GM12878 (cell line): ENCODE data around the gene CEP63. TPM values are rescaled to one million over a fixed set of nuclear protein-coding genes. Genes with fewer than 3 reads are reported as not detected.

Source experiments
- ATAC-seq: fragments of 200-7000 bp; cut with Tn5 transposase; 3 replicates; pipeline ENCODE4 v1.9.1; 2020; ENCODE audit warnings: mild to moderate bottlenecking, moderate library complexity
- BruUV-seq: library from RNA; stranded (reverse); fragments of 400-500 nt; replicated peaks from 2 replicates; lab custom pipeline; 2021; lab: Mats Ljungman, UMichigan
- CTCF ChIA-PET: fragments of 300-600 bp; sonication (Branson Sonifier 250); formaldehyde crosslinking; extraction: SDS; loops from one replicate; lab custom pipeline; 2021; ENCODE audit warnings: inconsistent platforms; lab: Yijun Ruan, JAX
- POLR2A ChIA-PET: fragments of 350-600 bp; formaldehyde crosslinking; extraction: SDS; loops from one replicate; lab custom pipeline; 2021; ENCODE audit warnings: inconsistent platforms; lab: Charles Lee
- RAD21 ChIA-PET: fragments of 300-600 bp; sonication (Branson Sonifier 250); formaldehyde crosslinking; loops from one replicate; lab custom pipeline; 2023; ENCODE audit warnings: antibody characterized with exemption; ENCODE audit not compliant: unreplicated experiment; lab: Charles Lee
- SMC1A ChIA-PET: fragments of 300-600 bp; sonication (Branson Sonifier 250); formaldehyde crosslinking; loops from one replicate; lab custom pipeline; 2023; ENCODE audit not compliant: unreplicated experiment, uncharacterized antibody; lab: Charles Lee
- DNase-seq: peaks from one replicate; pipeline ENCODE4 v3.0.0-alpha.2; 2011; ENCODE audit warnings: low read depth, low spot score
- FAIRE-seq: peaks from 3 replicates; lab custom pipeline; 2011; peaks lifted over from hg19 to GRCh38; lab: Jason Lieb, UNC
- H2AFZ ChIP-seq: 2 replicates; pipeline ENCODE4 v1.6.0; 2011; ENCODE audit warnings: low read depth, low read length, control low read depth; ENCODE audit not compliant: control insufficient read depth
- H3K27ac ChIP-seq: 2 replicates; pipeline ENCODE4 v1.5.1; 2011; ENCODE audit warnings: control low read depth; ENCODE audit not compliant: control insufficient read depth, insufficient read depth
- H3K27me3 ChIP-seq, 2 experiments: replicated peaks in 1 of 2; 2 replicates each; pipeline versions ENCODE4 v1.6.0 to v1.6.1; 2011; ENCODE audit warnings: low read length in 1 of 2; ENCODE audit not compliant: control insufficient read depth in 2 of 2, insufficient read depth in 2 of 2
- H3K36me3 ChIP-seq, 2 experiments: 2 replicates each; pipeline ENCODE4 v1.5.1; 2011; ENCODE audit warnings: low read length in 1 of 2; ENCODE audit not compliant: control insufficient read depth in 2 of 2, insufficient read depth in 2 of 2
- H3K4me1 ChIP-seq: 2 replicates; pipeline ENCODE4 v1.6.1; 2011; ENCODE audit warnings: mild to moderate bottlenecking, low read length, moderate library complexity, mixed read lengths; ENCODE audit not compliant: control insufficient read depth, insufficient read depth
- H3K4me2 ChIP-seq: 2 replicates; pipeline ENCODE4 v1.6.0; 2011; ENCODE audit warnings: control low read depth; ENCODE audit not compliant: control insufficient read depth, insufficient read depth
- H3K4me3 ChIP-seq: fragments of 200-600 bp; sonication (generic); 2 replicates; pipeline ENCODE4 v1.5.1; 2016
- H3K79me2 ChIP-seq: 2 replicates; pipeline ENCODE4 v1.6.0; 2011; ENCODE audit warnings: low read length; ENCODE audit not compliant: control insufficient read depth, insufficient read depth
- H3K9ac ChIP-seq: 2 replicates; pipeline ENCODE4 v1.8.0; 2011; ENCODE audit warnings: low read length, control low read depth, mixed read lengths; ENCODE audit not compliant: control insufficient read depth, insufficient read depth
- H3K9me3 ChIP-seq: replicated peaks from 3 replicates; pipeline ENCODE4 v1.5.1; 2011; ENCODE audit warnings: mild to moderate bottlenecking, low read length; ENCODE audit not compliant: control insufficient read depth, insufficient read depth
- H4K20me1 ChIP-seq: 2 replicates; pipeline ENCODE4 v1.6.0; 2011; ENCODE audit not compliant: control insufficient read depth, insufficient read depth
- CBX3 ChIP-seq: fragments of 200-600 bp; sonication (generic); IDR thresholded peaks from 2 replicates; pipeline ENCODE4 v1.6.1; 2016; ENCODE audit warnings: low read depth, borderline replicate concordance
- CTCF ChIP-seq, 3 experiments: IDR thresholded peaks in 2 of 3; conservative IDR thresholded peaks in 1 of 3; 2 replicates each; pipeline ENCODE4 v1.5.1; 2011; ENCODE audit warnings: low read depth in 3 of 3, low read length in 3 of 3, mild to moderate bottlenecking in 3 of 3, control low read depth in 2 of 3, moderate library complexity in 2 of 3, inconsistent platforms in 1 of 3, mixed read lengths in 1 of 3; ENCODE audit not compliant: control insufficient read depth in 2 of 3, insufficient read depth in 1 of 3; ENCODE audit errors: extremely low read depth in 1 of 3
- E2F8 ChIP-seq: fragments of 450-650 bp; IDR thresholded peaks from 2 replicates; pipeline ENCODE4 v1.6.1; 2018; ENCODE audit warnings: mild to moderate bottlenecking, low read depth, moderate library complexity; ENCODE audit not compliant: partially characterized antibody
- IKZF2 ChIP-seq, 2 experiments: fragments of 450-650 bp; IDR thresholded peaks; 2 replicates each; pipeline ENCODE4 v1.6.1; 2017; ENCODE audit warnings: mild to moderate bottlenecking in 2 of 2, moderate library complexity in 2 of 2
- PAX8 ChIP-seq: fragments of 450-650 bp; IDR thresholded peaks from 2 replicates; pipeline ENCODE4 v1.6.1; 2017; ENCODE audit warnings: mild to moderate bottlenecking, moderate library complexity
- PML ChIP-seq: IDR thresholded peaks from 2 replicates; pipeline ENCODE4 v1.6.1; 2012; ENCODE audit warnings: low read length, inconsistent platforms
- POLR2AphosphoS5 ChIP-seq: IDR thresholded peaks from 2 replicates; pipeline ENCODE4 v1.6.1; 2011; ENCODE audit warnings: mild to moderate bottlenecking, low read length, inconsistent platforms
- RELB ChIP-seq: fragments of 450-650 bp; IDR thresholded peaks from 2 replicates; pipeline ENCODE4 v1.6.1; 2017; ENCODE audit warnings: low read depth, mild to moderate bottlenecking, moderate library complexity
- SREBF1 ChIP-seq: IDR thresholded peaks from 2 replicates; pipeline ENCODE4 v1.6.1; 2012; ENCODE audit warnings: mild to moderate bottlenecking, low read length
- SRF ChIP-seq, 2 experiments: IDR thresholded peaks; 2 replicates each; pipeline ENCODE4 v1.6.1; 2011; ENCODE audit warnings: low read depth in 2 of 2, low read length in 2 of 2, mild to moderate bottlenecking in 1 of 2, moderate library complexity in 1 of 2
- TCF12 ChIP-seq: IDR thresholded peaks from 2 replicates; pipeline ENCODE4 v1.6.1; 2011; ENCODE audit warnings: low read depth, mild to moderate bottlenecking, low read length
- YBX1 ChIP-seq: fragments of 450-650 bp; IDR thresholded peaks from 2 replicates; pipeline ENCODE4 v1.6.1; 2016; ENCODE audit warnings: antibody characterized with exemption
- ZNF207 ChIP-seq: fragments of 450-650 bp; IDR thresholded peaks from 2 replicates; pipeline ENCODE4 v1.6.1; 2014; ENCODE audit warnings: antibody characterized with exemption, mild to moderate bottlenecking, borderline replicate concordance
- ZNF384 ChIP-seq: IDR thresholded peaks from 2 replicates; pipeline ENCODE4 v1.6.1; 2012; ENCODE audit warnings: low read depth, mild to moderate bottlenecking, low read length, improper control_type of control experiment, borderline replicate concordance
- ZNF622 ChIP-seq: fragments of 450-650 bp; IDR thresholded peaks from 2 replicates; pipeline ENCODE4 v1.6.1; 2017; ENCODE audit warnings: mild to moderate bottlenecking, inconsistent platforms
- ZSCAN29 ChIP-seq: fragments of 450-650 bp; IDR thresholded peaks from 2 replicates; pipeline ENCODE4 v1.6.1; 2017; ENCODE audit warnings: mild to moderate bottlenecking, moderate library complexity
- WGBS: methylation state at CpG from one replicate; pipeline ENCODE4 v1.1.6; 2016; ENCODE audit warnings: low lambda C conversion rate; ENCODE audit not compliant: insufficient replicate concordance, insufficient coverage; ENCODE audit errors: missing lambda C conversion rate; 5-methylcytosine and 5-hydroxymethylcytosine counted together
- in situ Hi-C: fragments of 300-500 bp; cut with MboI; formaldehyde crosslinking; loops from 9 replicates; pipeline ENCODE4 v1.14.3; 2018; ENCODE audit warnings: mixed read lengths
- intact Hi-C: fragments of 100-400 bp; cut with micrococcal nuclease; formaldehyde crosslinking; loops from one replicate; pipeline ENCODE4 v1.14.2; 2022; ENCODE audit not compliant: unreplicated experiment
- polyA plus RNA-seq, 11 experiments: library from polyadenylated mRNA; depleted of rRNA in 4 of 11; unstranded in 6 of 11; stranded (reverse) in 5 of 11; fragments of >200 nt; fragmentation: Nextera tagmentation in 4 of 11; fragmentation: Illumina TruSeq in 1 of 11; extraction: Ambion mirVana in 4 of 11; extraction: Trizol in 1 of 11; gene quantifications; 1 replicate in 1 of 11; 2 replicates in 10 of 11; pipeline versions ENCODE4 v1.2.1 to v1.2.3, GENCODE V29; 2011 to 2016; ENCODE audit warnings: inconsistent platforms in 2 of 11, missing spikeins in 2 of 11, low read depth in 1 of 11
- total RNA-seq, 4 experiments: library from RNA; depleted of rRNA in 3 of 4; stranded (reverse); fragments of >200 nt in 3 of 4; fragmentation: Illumina TruSeq in 1 of 4; extraction: Trizol in 1 of 4; gene quantifications; 2 replicates each; pipeline versions ENCODE4 v1.2.1 to v1.2.3, GENCODE V29; 2013 to 2021

Gene CEP63
- total and polyA plus RNA-seq, 10 of the 15 experiments (the other 5 are each of a cell fraction or from before 2014, with no cell fraction given), result 14.0 to 36.9 (median 26.8) TPM

DNA sequence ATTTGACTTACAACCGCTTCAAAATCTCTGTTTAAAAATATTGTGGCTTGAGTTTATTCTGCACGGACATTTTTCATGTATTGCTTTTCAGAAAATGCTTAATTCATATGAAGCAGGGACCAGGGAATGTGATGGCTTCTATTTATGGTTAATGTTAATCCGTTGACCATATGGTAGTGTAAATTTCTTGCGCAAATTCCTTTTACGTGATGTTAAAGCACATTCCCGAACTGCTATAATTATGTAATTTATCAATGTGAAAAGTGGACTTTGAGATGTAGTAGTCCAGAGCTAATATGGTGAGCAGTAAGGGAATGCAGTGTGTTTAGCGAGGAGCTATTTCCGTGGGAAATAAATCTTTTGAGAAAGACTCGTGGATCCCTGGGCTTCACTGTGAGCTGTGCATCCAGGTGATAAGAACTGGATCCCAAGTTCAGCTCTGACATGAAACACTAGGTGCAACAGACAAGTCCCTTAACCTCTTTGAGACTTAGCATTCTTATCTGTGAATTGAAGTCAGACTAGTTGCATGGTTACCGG is 27.4 kb upstream of the CEP63 start:
- no peaks in the 10 kb centered on the region for H4K20me1 ChIP-seq
- ATAC-seq (no peak), FAIRE-seq (no peak), DNase-seq (no peak)
- H3K27ac ChIP-seq, result no peak overlapping the region
- no TSS peak for BruUV-seq
- RAD21 ChIA-PET, result no interaction called here
- H3K9ac ChIP-seq, result no peak overlapping the region
- POLR2A ChIA-PET, result no interaction called here
- no peaks in the 10 kb centered on the region for H3K9me3 ChIP-seq
- 44% methylated on average over 10 of the region's 10 CpGs for WGBS
- no peaks in the 10 kb centered on the region for H3K79me2 ChIP-seq
- H3K4me3 ChIP-seq, result no peak overlapping the region
- intact Hi-C loops, result no loop called here
- TF ChIP-seq PAX8 (no peak), ZNF384 (no peak), CBX3 (no peak), SRF (IDR thresholded peaks at IDR 0.05; ENCODE audit: low read depth in 2 of 2, low read length in 2 of 2) (no peak), ZSCAN29 (no peak), ZNF622 (no peak), SREBF1 (no peak), YBX1 (no peak), E2F8 (no peak), ZNF207 (no peak), PML (no peak), TCF12 (no peak), IKZF2 (IDR thresholded peaks at IDR 0.05) (no peak), POLR2AphosphoS5 (no peak), CTCF (IDR thresholded peaks at IDR 0.05 in 2 of 3, conservative IDR thresholded peaks at IDR 0.05 in 1 of 3; ENCODE audit: control insufficient read depth in 2 of 3, extremely low read depth in 1 of 3, insufficient read depth in 1 of 3, low read depth in 3 of 3, low read length in 3 of 3) (no peak), RELB (no peak)
- no peak overlapping the region for H3K4me2 ChIP-seq
- H2AFZ ChIP-seq, result no peak overlapping the region
- no peaks in the 10 kb centered on the region for H3K36me3 ChIP-seq
- in situ Hi-C loops, result no loop called here
- H3K27me3 ChIP-seq, result peaks cover 0 to 10% of the 10 kb centered on the region in 2 experiments; a peak in 3 of 4 replicates
- CTCF ChIA-PET, result interaction anchor here (1.1 kb wide), 1 partner anchor 261 kb away, joined by 3 read pairs; no protein-coding TSS in a partner anchor
- no peaks in the 10 kb centered on the region for H3K4me1 ChIP-seq
- SMC1A ChIA-PET, result no interaction called here
